ENCODE measurements around the gene INHBE. TPM values are rescaled to one million over a fixed set of nuclear protein-coding genes. Genes with fewer than 3 reads are reported as not detected.
"Not testable (repeated sequence)": the region's sequence is repeated elsewhere in the genome, so short reads cannot be mapped to it uniquely, and the experiment has no call there.

The INHBE gene
- total RNA-seq, 1 donor: not detected

DNA sequence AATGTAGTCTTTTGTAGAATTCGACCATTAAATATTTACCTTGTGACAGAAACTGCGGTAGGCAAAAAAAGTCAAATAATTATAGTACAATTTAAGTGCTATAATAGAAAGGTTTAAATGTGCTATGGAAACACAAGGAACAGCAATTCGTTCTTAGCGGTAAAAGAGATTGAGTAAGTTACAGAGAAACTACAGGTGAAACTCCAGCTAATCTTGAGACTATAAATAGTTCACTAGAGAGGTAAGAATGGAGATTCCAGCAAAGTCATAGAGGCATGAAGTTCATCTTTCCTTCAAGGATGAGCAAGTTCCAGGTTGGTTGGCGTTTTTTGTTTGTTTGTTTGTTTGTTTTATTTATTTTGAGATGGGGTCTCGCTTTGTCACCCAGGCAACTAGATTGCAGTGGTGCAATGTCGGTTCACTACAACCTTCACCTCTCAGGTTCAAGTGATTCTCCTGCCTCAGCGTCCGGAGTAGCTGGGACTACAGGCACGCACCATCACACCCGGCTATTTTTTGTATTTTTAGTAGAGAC lies 23.4 kb upstream of the INHBE start:
- H3K9me3 ChIP-seq (ENCODE audit: low read depth, low read length): no peaks in the 10 kb centered on the region
- H3K4me3 ChIP-seq (ENCODE audit: low read length): peak overlapping the region; percentile 47
- H3K4me1 ChIP-seq (ENCODE audit: insufficient read depth, low read length): peaks cover 28% of the 10 kb centered on the region
- no peaks in the 10 kb centered on the region for H3K27me3 ChIP-seq (ENCODE audit: insufficient read depth, low read length)

DNA sequence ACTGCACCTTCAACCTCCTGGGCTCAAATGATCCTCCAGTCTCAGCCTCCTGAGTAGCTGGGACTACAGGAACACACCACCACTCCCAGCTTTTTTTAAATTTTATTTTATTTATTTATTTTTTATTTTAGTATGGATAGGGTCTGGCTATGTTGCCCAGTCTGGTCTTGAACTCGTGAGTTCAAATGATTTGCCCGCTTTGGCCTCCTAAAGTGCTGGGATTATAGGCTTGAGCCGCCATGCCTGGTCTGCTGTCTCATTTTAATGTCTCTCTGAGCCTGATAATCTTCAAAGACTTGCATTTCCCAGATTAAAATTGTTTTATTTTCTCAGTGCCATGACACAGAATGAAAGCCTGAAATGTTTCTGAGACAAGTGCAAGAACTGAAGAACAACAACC lies 21.7 kb upstream of the INHBE start:
- Histone ChIP-seq H3K4me3 (ENCODE audit: low read length) (no peak overlapping the region), H3K9me3 (ENCODE audit: low read depth, low read length) (no peaks in the 10 kb centered on the region), H3K4me1 (ENCODE audit: insufficient read depth, low read length) (peaks cover 28% of the 10 kb centered on the region), H3K27me3 (ENCODE audit: insufficient read depth, low read length) (no peaks in the 10 kb centered on the region)

DNA sequence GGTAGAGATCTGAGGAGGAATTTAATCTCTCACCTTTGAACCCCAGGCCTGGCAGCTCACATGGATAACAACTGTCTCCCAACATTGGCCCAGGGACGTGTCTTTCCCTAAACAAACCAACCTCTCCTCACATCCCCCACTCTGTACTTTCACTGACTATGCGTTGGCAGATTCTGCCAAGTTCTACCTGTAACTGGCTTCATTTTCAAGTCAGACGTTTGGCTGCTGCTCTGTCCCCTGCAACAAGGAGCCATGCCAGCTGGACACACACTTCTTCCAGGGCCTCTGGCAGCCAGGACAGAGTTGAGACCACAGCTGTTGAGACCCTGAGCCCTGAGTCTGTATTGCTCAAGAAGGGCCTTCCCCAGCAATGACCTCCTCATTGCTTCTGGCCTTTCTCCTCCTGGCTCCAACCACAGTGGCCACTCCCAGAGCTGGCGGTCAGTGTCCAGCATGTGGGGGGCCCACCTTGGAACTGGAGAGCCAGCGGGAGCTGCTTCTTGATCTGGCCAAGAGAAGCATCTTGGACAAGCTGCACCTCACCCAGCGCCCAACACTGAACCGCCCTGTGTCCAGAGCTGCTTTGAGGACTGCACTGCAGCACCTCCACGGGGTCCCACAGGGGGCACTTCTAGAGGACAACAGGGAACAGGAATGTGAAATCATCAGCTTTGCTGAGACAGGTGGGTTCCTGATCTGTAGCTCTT lies 20.4 kb upstream of the INHBE start, which contains the start of gene INHBC:
TSS of gene INHBC (plus strand) at position 268 of the 707 bp plus-strand sequence. CDS start at position 371, 103 bp downstream.
- H3K9me3 ChIP-seq (ENCODE audit: low read depth, low read length): no peaks in the 10 kb centered on the region
- H3K27me3 ChIP-seq (ENCODE audit: insufficient read depth, low read length): no peaks in the 10 kb centered on the region
- H3K4me1 ChIP-seq (ENCODE audit: insufficient read depth, low read length): peaks cover 18% of the 10 kb centered on the region
- no peak within 1 kb of the TSS for H3K4me3 ChIP-seq (ENCODE audit: low read length)

DNA sequence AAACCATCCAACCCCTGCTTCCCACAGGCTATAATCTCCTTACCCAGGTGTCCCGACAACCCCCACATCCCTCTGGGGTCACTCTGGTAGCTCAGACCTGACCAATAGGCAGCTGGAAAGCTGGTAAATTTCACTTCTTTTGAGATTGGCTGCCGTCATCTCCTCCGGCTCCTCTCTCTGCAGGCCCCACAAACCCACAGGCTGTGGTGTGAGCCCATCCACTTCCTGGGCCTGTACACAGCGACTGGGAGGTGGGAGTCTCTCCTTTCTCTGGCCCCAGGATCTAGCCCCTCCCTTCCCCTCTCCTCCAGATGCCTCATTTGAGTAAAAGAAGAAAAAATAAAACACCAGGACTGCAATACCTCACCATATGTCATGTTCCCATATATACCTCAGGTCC lies 19.8 kb upstream of the INHBE start:
- Histone ChIP-seq H3K9me3 (ENCODE audit: low read depth, low read length) (no peaks in the 10 kb centered on the region), H3K4me3 (ENCODE audit: low read length) (no peak overlapping the region), H3K4me1 (ENCODE audit: insufficient read depth, low read length) (peaks cover 12% of the 10 kb centered on the region), H3K27me3 (ENCODE audit: insufficient read depth, low read length) (no peaks in the 10 kb centered on the region)

DNA sequence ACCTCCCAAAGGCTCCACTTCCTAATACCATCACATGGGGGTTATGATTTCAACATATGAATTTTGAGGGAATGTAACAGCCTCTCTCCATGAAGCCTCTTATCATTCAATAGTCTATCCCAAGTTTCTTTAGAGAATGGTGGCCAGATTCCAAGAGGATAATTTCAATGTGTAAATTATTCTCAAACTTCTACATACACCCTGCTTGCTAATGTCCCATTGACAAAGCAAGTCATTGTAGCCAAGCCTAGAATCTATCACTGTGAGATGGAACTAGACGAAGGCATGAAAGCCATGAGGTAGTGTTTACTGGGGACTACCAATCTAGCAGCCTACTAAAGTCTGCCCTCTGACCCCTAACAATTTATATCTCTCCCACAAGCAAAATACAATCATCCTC lies 16.7 kb upstream of the INHBE start:
- no peaks in the 10 kb centered on the region for H3K27me3 ChIP-seq (ENCODE audit: insufficient read depth, low read length)
- H3K9me3 ChIP-seq (ENCODE audit: low read depth, low read length): no peaks in the 10 kb centered on the region
- no peak overlapping the region for H3K4me3 ChIP-seq (ENCODE audit: low read length)
- H3K4me1 ChIP-seq (ENCODE audit: insufficient read depth, low read length): peaks cover 5% of the 10 kb centered on the region

DNA sequence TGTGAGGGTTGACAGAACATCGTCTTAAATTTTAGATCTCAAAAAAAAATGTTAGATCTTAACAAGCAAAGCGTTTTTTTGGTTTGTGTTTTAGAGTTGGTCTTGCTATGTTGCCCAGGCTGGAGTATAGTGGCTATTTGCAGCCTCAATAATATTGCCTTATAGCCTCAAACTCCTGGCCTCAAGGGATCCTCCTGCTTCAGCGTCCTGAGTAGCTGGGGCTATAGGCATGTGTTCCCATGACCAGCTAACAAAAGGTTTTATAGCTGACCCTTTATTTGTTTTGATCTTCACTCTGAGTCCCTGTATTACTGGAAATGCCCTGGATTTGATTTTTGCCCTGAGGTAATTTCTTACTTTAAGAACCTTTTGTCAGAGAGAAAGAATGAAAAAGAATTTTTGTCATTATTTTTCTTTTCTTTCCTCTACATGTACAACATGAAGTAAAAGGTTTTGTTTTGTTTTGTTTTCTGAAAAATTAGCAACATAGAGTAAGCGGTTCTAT lies 15.3 kb upstream of the INHBE start:
- H3K4me3 ChIP-seq (ENCODE audit: low read length): no peak overlapping the region
- no peaks in the 10 kb centered on the region for H3K9me3 ChIP-seq (ENCODE audit: low read depth, low read length)
- H3K4me1 ChIP-seq (ENCODE audit: insufficient read depth, low read length): peaks cover 5% of the 10 kb centered on the region
- H3K27me3 ChIP-seq (ENCODE audit: insufficient read depth, low read length): no peaks in the 10 kb centered on the region

DNA sequence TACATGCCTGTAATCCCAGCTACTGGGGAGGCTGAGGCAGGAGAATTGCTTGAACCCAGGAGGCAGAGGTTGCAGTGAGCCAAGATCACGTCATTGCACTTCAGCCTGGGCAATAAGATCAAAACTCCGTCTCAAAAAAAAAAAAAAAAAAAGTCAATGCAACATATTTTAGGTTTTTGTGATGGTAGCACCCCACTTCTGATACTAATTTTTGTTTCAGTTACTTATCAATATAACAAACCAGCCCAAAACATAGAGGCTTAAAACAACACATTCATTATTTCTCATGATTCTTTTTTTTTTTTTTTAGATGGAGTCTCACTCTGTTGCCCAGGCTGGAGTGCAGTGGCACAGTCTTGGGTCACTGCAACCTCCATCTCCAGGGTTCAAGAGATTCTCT lies 13.7 kb upstream of the INHBE start:
- H3K9me3 ChIP-seq (ENCODE audit: low read depth, low read length); H3K4me3 ChIP-seq (ENCODE audit: low read length); H3K27me3 ChIP-seq (ENCODE audit: insufficient read depth, low read length); H3K4me1 ChIP-seq (ENCODE audit: insufficient read depth, low read length): not testable (repeated sequence)

DNA sequence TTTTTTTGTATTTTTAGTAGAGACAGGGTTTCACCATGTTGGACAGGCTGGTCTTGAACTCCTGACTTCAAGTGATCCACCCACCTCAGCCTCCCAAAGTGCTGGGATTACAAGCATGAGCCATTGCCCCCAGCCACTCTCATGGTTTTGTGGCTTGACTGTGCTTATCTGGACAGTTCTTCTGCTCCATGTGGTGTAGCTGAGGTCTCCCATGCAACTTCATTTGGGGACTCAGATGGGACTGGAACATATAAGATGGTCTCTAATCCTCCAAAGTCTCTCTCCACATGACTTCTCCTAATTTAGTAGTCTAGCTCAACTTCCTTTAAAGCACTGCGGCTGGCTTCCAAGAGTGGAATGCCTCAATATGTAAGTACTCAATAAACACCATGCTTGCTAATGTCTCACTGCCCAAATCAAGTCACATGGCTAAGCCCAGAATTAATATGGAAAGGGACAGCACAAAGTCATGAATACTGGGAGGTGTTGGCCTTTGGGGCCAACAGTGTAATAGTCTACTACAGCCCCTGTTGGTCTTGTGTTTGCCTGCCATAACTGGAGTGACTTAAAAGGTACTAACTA lies 13.2 kb upstream of the INHBE start:
- Histone ChIP-seq H3K9me3 (ENCODE audit: low read depth, low read length) (no peaks in the 10 kb centered on the region), H3K4me1 (ENCODE audit: insufficient read depth, low read length) (no peaks in the 10 kb centered on the region), H3K27me3 (ENCODE audit: insufficient read depth, low read length) (no peaks in the 10 kb centered on the region), H3K4me3 (ENCODE audit: low read length) (no peak overlapping the region)

DNA sequence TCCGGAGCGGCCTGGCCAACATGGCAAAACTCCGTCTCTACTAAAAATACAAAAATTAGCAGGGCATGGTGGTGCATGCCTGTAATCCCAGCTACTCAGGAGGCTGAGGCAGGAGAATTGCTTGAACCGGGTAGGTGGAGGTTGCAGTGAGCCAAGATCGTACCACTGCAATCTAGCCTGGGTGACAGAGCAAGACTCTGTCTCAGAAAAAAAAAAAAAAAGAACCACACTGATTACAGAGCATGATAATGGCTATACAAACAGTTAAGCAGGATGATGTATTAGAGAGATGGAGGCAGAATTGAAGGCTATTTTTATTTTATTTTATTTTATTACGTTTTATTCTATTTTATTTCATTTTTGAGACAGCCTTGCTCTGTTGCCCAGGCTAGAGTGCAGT lies 10.8 kb upstream of the INHBE start:
- not testable (repeated sequence) for H3K4me3 ChIP-seq (ENCODE audit: low read length); H3K9me3 ChIP-seq (ENCODE audit: low read depth, low read length); H3K4me1 ChIP-seq (ENCODE audit: insufficient read depth, low read length); H3K27me3 ChIP-seq (ENCODE audit: insufficient read depth, low read length)

DNA sequence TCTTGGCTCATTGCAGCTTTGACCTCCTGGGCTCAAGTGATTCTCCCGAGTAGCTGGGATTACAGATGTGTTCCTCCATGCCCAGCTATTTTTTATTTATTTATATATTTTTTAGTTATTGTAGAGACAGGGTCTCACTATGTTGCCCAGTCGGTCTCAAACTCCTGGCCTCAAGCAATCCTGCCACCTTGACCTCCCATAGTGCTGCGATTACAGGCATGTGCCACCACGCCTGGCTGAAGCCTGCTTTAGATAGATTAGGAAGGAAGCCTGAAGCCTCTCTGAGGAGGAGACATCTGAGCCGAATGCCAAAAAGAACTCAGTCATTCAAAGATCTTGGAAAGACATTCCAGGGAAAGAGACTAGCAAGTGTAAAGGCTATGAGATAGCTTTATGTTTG lies 10.4 kb upstream of the INHBE start:
- Histone ChIP-seq H3K4me1 (ENCODE audit: insufficient read depth, low read length) (no peaks in the 10 kb centered on the region), H3K9me3 (ENCODE audit: low read depth, low read length) (no peaks in the 10 kb centered on the region), H3K4me3 (ENCODE audit: low read length) (no peak overlapping the region), H3K27me3 (ENCODE audit: insufficient read depth, low read length) (no peaks in the 10 kb centered on the region)

DNA sequence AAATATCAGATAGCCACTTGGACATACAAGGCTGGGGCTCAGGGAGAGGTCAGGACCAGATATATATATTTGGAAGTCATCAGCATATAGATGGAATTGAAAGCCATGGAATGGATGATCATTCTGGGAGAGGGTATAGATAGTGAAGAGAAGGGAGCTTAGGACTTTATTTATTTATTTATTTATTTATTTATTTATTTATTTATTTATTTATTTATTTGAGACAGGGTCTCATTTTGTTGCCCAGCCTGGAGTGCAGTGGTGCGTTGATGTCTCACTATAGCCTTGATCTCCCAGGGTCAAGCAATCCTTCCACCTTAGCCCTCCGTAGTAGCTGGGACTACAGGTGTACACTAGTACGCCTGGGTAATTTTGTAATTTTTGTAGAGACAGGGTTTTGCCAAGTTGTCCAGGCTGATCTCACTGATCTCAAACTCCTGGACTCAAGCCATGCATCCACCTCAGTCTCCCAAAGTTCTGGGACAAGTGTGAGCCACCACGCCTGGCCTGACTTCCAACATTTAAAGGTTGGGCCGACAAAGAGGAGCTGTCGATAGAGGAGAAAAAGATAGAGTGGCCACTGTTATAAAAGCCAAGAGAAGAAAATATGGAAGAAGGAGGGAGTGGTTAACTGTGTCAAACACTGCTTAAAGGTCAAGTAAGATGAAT lies 8.7 kb upstream of the INHBE start:
- H3K4me1 ChIP-seq (ENCODE audit: insufficient read depth, low read length): no peaks in the 10 kb centered on the region
- no peaks in the 10 kb centered on the region for H3K9me3 ChIP-seq (ENCODE audit: low read depth, low read length)
- H3K4me3 ChIP-seq (ENCODE audit: low read length): no peak overlapping the region
- no peaks in the 10 kb centered on the region for H3K27me3 ChIP-seq (ENCODE audit: insufficient read depth, low read length)

DNA sequence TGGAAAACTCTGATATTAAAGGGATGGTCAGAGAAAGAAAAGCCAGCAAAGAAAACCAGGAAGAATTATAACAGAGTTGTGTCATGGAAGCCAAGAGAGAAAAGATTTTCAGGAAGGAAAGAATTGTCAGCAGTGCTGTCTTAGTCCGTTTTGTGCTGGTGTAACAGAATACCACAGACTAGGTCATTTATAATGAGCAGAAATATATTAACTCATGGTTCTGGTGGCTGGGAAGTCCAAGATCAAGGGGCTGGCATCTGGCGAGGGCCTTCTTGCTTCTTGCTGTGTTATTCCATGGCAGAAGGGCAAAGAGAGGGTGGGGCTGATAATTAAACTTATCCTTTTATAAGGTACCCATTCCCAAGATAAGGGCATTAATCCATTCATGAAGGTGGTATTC lies 6.4 kb upstream of the INHBE start:
- Histone ChIP-seq H3K4me1 (ENCODE audit: insufficient read depth, low read length) (no peaks in the 10 kb centered on the region), H3K4me3 (ENCODE audit: low read length) (no peak overlapping the region), H3K9me3 (ENCODE audit: low read depth, low read length) (no peaks in the 10 kb centered on the region), H3K27me3 (ENCODE audit: insufficient read depth, low read length) (no peaks in the 10 kb centered on the region)

DNA sequence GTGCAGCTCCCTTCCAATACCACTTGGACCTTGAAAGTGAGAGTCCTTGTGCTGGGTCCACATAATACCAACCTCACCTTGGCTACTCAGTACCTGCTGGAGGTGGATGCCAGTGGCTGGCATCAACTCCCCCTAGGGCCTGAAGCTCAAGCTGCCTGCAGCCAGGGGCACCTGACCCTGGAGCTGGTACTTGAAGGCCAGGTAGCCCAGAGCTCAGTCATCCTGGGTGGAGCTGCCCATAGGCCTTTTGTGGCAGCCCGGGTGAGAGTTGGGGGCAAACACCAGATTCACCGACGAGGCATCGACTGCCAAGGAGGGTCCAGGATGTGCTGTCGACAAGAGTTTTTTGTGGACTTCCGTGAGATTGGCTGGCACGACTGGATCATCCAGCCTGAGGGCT lies 5.7 kb upstream of the INHBE start:
- no peaks in the 10 kb centered on the region for H3K27me3 ChIP-seq (ENCODE audit: insufficient read depth, low read length)
- H3K9me3 ChIP-seq (ENCODE audit: low read depth, low read length): no peaks in the 10 kb centered on the region
- H3K4me3 ChIP-seq (ENCODE audit: low read length): no peak overlapping the region
- no peaks in the 10 kb centered on the region for H3K4me1 ChIP-seq (ENCODE audit: insufficient read depth, low read length)

DNA sequence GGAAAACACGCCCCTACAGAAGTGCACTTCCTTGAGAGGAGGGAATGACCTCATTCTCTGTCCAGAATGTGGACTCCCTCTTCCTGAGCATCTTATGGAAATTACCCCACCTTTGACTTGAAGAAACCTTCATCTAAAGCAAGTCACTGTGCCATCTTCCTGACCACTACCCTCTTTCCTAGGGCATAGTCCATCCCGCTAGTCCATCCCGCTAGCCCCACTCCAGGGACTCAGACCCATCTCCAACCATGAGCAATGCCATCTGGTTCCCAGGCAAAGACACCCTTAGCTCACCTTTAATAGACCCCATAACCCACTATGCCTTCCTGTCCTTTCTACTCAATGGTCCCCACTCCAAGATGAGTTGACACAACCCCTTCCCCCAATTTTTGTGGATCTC lies 5.0 kb upstream of the INHBE start:
- H3K9me3 ChIP-seq (ENCODE audit: low read depth, low read length): no peaks in the 10 kb centered on the region
- no peaks in the 10 kb centered on the region for H3K27me3 ChIP-seq (ENCODE audit: insufficient read depth, low read length)
- H3K4me1 ChIP-seq (ENCODE audit: insufficient read depth, low read length): no peaks in the 10 kb centered on the region
- H3K4me3 ChIP-seq (ENCODE audit: low read length): no peak overlapping the region

DNA sequence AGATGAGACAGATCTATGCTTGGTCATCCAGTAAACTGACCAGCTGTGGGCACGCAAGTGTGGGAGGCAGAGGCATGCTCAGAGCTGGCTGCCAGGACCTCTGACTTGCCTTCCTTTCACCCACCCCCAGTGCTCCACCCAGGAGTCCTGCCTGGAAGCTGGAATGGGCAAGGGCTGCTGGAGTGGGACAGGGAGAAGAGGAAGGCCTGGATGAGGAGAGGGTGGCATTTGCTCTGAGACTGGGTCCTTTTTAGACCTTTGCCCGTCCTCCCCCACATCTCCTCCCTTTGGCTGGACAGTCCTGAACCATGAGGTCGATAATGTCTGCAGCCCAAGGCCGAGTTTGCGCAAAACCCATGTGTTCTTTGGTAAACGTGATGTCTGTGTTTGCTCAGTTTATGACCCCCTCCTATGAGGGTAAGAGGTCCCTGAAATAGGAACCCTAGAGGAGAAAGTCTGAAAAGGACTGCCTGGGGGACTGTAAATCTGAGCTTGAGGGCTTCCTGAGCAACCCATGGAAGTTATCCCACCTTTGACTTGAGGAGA lies 3.8 kb upstream of the INHBE start:
- H3K9me3 ChIP-seq (ENCODE audit: low read depth, low read length): no peaks in the 10 kb centered on the region
- peaks cover 5% of the 10 kb centered on the region for H3K4me1 ChIP-seq (ENCODE audit: insufficient read depth, low read length)
- H3K4me3 ChIP-seq (ENCODE audit: low read length): no peak overlapping the region
- no peaks in the 10 kb centered on the region for H3K27me3 ChIP-seq (ENCODE audit: insufficient read depth, low read length)

Measured in mononuclear cell (primary cell).